SK-N-SH (cell line): ENCODE data around the gene HYPK. TPM values are rescaled to one million over a fixed set of nuclear protein-coding genes. Genes with fewer than 3 reads are reported as not detected.

Experiments used
- CTCF ChIA-PET: fragments of 300-600, 350-600 bp; formaldehyde crosslinking; extraction: SDS; loops from one replicate; lab custom pipeline; 2021; lab: Yijun Ruan, JAX
- POLR2A ChIA-PET: fragments of 350-600 bp; sonication (Branson Sonifier 250); formaldehyde crosslinking; extraction: SDS; loops from one replicate; lab custom pipeline; 2020; ENCODE audit warnings: antibody characterized with exemption, inconsistent platforms; lab: Yijun Ruan, JAX
- DNase-seq: peaks from one replicate; pipeline ENCODE4 v3.0.0; 2012
- H2AFZ ChIP-seq: fragments of 200-600 bp; sonication (generic); 2 replicates; pipeline ENCODE4 v1.8.1; 2016; ENCODE audit warnings: antibody characterized with exemption, mild to moderate bottlenecking, low read depth
- H3F3A ChIP-seq: fragments of 200-600 bp; sonication (generic); replicated peaks from 2 replicates; pipeline ENCODE3; 2016; ENCODE audit warnings: antibody characterized with exemption, mild to moderate bottlenecking; ENCODE audit not compliant: insufficient read depth
- H3K27ac ChIP-seq, 2 experiments: fragments of 200-500 bp in 1 of 2; fragments of 200-600 bp in 1 of 2; sonication (Bioruptor generic) in 1 of 2; sonication (generic), shearing (Covaris generic) in 1 of 2; 2 replicates each; pipeline versions ENCODE4 v1.5.1 to v1.6.1; 2014 to 2016; ENCODE audit warnings: low read depth in 2 of 2, inconsistent platforms in 1 of 2, low read length in 1 of 2, mild to moderate bottlenecking in 1 of 2, mixed read lengths in 1 of 2
- H3K27me3 ChIP-seq: fragments of 200-600 bp; sonication (generic), shearing (Covaris generic); 2 replicates; pipeline ENCODE4 v1.6.1; 2016; ENCODE audit warnings: mixed run types; ENCODE audit not compliant: insufficient read depth
- H3K36me3 ChIP-seq, 2 experiments: fragments of 200-500 bp in 1 of 2; fragments of 200-600 bp in 1 of 2; sonication (Bioruptor generic) in 1 of 2; sonication (generic) in 1 of 2; replicated peaks in 1 of 2; 2 replicates each; pipeline versions ENCODE3 to v1.5.1; 2014 to 2016; ENCODE audit warnings: low read length in 1 of 2, mild to moderate bottlenecking in 1 of 2; ENCODE audit not compliant: insufficient read depth in 2 of 2, control insufficient read depth in 1 of 2
- H3K4me1 ChIP-seq, 2 experiments: fragments of 200-500 bp in 1 of 2; fragments of 200-600 bp in 1 of 2; sonication (Bioruptor generic) in 1 of 2; sonication (generic), shearing (Covaris generic) in 1 of 2; 2 replicates each; pipeline versions ENCODE4 v1.5.1 to v1.6.1; 2014 to 2016; ENCODE audit warnings: low read depth in 1 of 2, low read length in 1 of 2, mixed run types in 1 of 2; ENCODE audit not compliant: insufficient read depth in 2 of 2, control insufficient read depth in 1 of 2
- H3K4me2 ChIP-seq: fragments of 200-600 bp; sonication (generic), shearing (Covaris generic); 2 replicates; pipeline ENCODE4 v1.6.1; 2017; ENCODE audit warnings: mixed run types
- H3K4me3 ChIP-seq, 2 experiments: fragments of 200-500 bp in 1 of 2; fragments of 200-600 bp in 1 of 2; sonication (Bioruptor generic) in 1 of 2; sonication (generic), shearing (Covaris generic) in 1 of 2; 2 replicates each; pipeline versions ENCODE4 v1.5.1 to v1.8.1; 2014 to 2016; ENCODE audit warnings: low read depth in 2 of 2, inconsistent platforms in 1 of 2, low read length in 1 of 2, mild to moderate bottlenecking in 1 of 2, mixed read lengths in 1 of 2, moderate library complexity in 1 of 2
- H3K79me2 ChIP-seq: fragments of 200-600 bp; sonication (generic); 2 replicates; pipeline ENCODE4 v1.8.1; 2017; ENCODE audit warnings: mild to moderate bottlenecking; ENCODE audit not compliant: insufficient read depth
- H3K9ac ChIP-seq: fragments of 200-600 bp; sonication (generic); 2 replicates; pipeline ENCODE4 v1.6.1; 2017; ENCODE audit warnings: mixed run types
- H3K9me2 ChIP-seq: fragments of 200-600 bp; sonication (generic); 2 replicates; pipeline ENCODE4 v1.6.1; 2017; ENCODE audit warnings: mixed run types
- H3K9me3 ChIP-seq: fragments of 200-600 bp; sonication (generic); 2 replicates; pipeline ENCODE4 v1.6.1; 2017; ENCODE audit warnings: mixed run types, mild to moderate bottlenecking, moderate library complexity
- H4K20me1 ChIP-seq: fragments of 200-600 bp; sonication (generic); 2 replicates; pipeline ENCODE4 v1.6.1; 2017; ENCODE audit warnings: mild to moderate bottlenecking, mixed run types; ENCODE audit not compliant: insufficient read depth
- CHD2 ChIP-seq: fragments of 150-350 bp; IDR thresholded peaks from 2 replicates; pipeline ENCODE4 v1.6.1; 2018; ENCODE audit warnings: low read length; ENCODE audit not compliant: partially characterized antibody
- ELF1 ChIP-seq: IDR thresholded peaks from 2 replicates; pipeline ENCODE4 v1.4.0; 2012
- EP300 ChIP-seq, 2 experiments: IDR thresholded peaks; 2 replicates each; pipeline versions ENCODE4 v1.4.0 to v1.6.1; 2012; ENCODE audit warnings: borderline replicate concordance in 1 of 2, low read depth in 1 of 2, low read length in 1 of 2
- EZH2phosphoT487 ChIP-seq: fragments of 200-600 bp; sonication (generic); IDR thresholded peaks from 2 replicates; pipeline ENCODE4 v1.6.1; 2017; ENCODE audit warnings: low read depth, mixed run types, mild to moderate bottlenecking, antibody characterized with exemption, moderate library complexity, borderline replicate concordance
- FOXM1 ChIP-seq: IDR thresholded peaks from 2 replicates; pipeline ENCODE4 v1.4.0; 2012; ENCODE audit warnings: low read depth, mild to moderate bottlenecking
- GABPA ChIP-seq: IDR thresholded peaks from 2 replicates; pipeline ENCODE4 v1.4.0; 2012; ENCODE audit warnings: low read depth, mild to moderate bottlenecking
- JUND ChIP-seq: IDR thresholded peaks from 2 replicates; pipeline ENCODE4 v1.4.0; 2012
- MXI1 ChIP-seq: IDR thresholded peaks from 2 replicates; pipeline ENCODE4 v1.6.1; 2012; ENCODE audit warnings: mild to moderate bottlenecking, low read depth, low read length, improper control_type of control experiment
- NFIC ChIP-seq: IDR thresholded peaks from 2 replicates; pipeline ENCODE4 v1.4.0; 2012; ENCODE audit warnings: borderline replicate concordance
- POLR2AphosphoS5 ChIP-seq: IDR thresholded peaks from 2 replicates; pipeline ENCODE4 v1.6.1; 2012; ENCODE audit warnings: low read depth, low read length
- RAD21 ChIP-seq: IDR thresholded peaks from 2 replicates; pipeline ENCODE4 v1.6.1; 2012; ENCODE audit warnings: mild to moderate bottlenecking, low read length
- RCOR1 ChIP-seq: fragments of 150-350 bp; IDR thresholded peaks from 2 replicates; pipeline ENCODE4 v1.6.1; 2017; ENCODE audit warnings: antibody characterized with exemption, low read length
- RFX5 ChIP-seq: IDR thresholded peaks from 2 replicates; pipeline ENCODE4 v1.6.1; 2012; ENCODE audit warnings: mild to moderate bottlenecking, improper control_type of control experiment, low read length
- RXRA ChIP-seq: IDR thresholded peaks from 2 replicates; pipeline ENCODE4 v1.4.0; 2012; ENCODE audit warnings: low read depth, mild to moderate bottlenecking, borderline replicate concordance
- SIN3A ChIP-seq: IDR thresholded peaks from 2 replicates; pipeline ENCODE4 v1.6.1; 2012; ENCODE audit warnings: low read depth, mild to moderate bottlenecking, low read length, moderate library complexity, borderline replicate concordance
- SMC3 ChIP-seq: IDR thresholded peaks from 2 replicates; pipeline ENCODE4 v1.6.1; 2012; ENCODE audit warnings: low read depth, low read length, improper control_type of control experiment
- TAF1 ChIP-seq: IDR thresholded peaks from 2 replicates; pipeline ENCODE4 v1.6.1; 2012; ENCODE audit warnings: low read depth, mild to moderate bottlenecking, low read length, moderate library complexity, borderline replicate concordance
- TCF12 ChIP-seq: IDR thresholded peaks from 2 replicates; pipeline ENCODE4 v1.4.0; 2012
- TEAD4 ChIP-seq: IDR thresholded peaks from 2 replicates; pipeline ENCODE4 v1.4.0; 2012; ENCODE audit warnings: mild to moderate bottlenecking, borderline replicate concordance; ENCODE audit not compliant: insufficient read depth
- YY1 ChIP-seq: IDR thresholded peaks from 2 replicates; pipeline ENCODE4 v1.4.0; 2012; ENCODE audit warnings: low read depth, mild to moderate bottlenecking
- WGBS: methylation state at CpG from one replicate; pipeline ENCODE4 v1.1.6; 2017; ENCODE audit warnings: low lambda C conversion rate; 5-methylcytosine and 5-hydroxymethylcytosine counted together
- polyA plus RNA-seq, 3 experiments: library from polyadenylated mRNA; depleted of rRNA; stranded (reverse); fragments of >200 nt; gene quantifications; 2 replicates each; pipeline ENCODE4 v1.2.3, GENCODE V29; 2012
- TF ChIP-seq, protein P1 (sequence below): fragments of 150-350 bp; IDR thresholded peaks from 2 replicates; pipeline ENCODE4 v1.6.1; 2017; ENCODE audit warnings: antibody characterized with exemption, low read length, low read depth, borderline replicate concordance
- TF ChIP-seq, protein P2 (sequence below): fragments of 200-600 bp; sonication (generic); IDR thresholded peaks from 2 replicates; pipeline ENCODE4 v1.6.1; 2017; ENCODE audit warnings: antibody characterized with exemption, mild to moderate bottlenecking, moderate library complexity
- TF ChIP-seq, protein P3 (sequence below): IDR thresholded peaks from 2 replicates; pipeline ENCODE4; 2012
- TF ChIP-seq, protein P4 (sequence below): IDR thresholded peaks from 2 replicates; pipeline ENCODE4 v1.4.0; 2012; ENCODE audit warnings: low read depth, borderline replicate concordance
- TF ChIP-seq, protein P5 (sequence below): IDR thresholded peaks from 2 replicates; pipeline ENCODE4 v1.4.0; 2012; ENCODE audit warnings: low read depth
- TF ChIP-seq, protein P6 (sequence below): IDR thresholded peaks from 2 replicates; pipeline ENCODE4 v1.4.0; 2012; ENCODE audit warnings: low read depth, borderline replicate concordance

The HYPK gene, protein sequence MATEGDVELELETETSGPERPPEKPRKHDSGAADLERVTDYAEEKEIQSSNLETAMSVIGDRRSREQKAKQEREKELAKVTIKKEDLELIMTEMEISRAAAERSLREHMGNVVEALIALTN
- 8.9 and 11.5 TPM in 2 replicates for polyA plus RNA-seq (2012; rRNA removed)
- 13.5 and 25.3 TPM in 2 replicates for polyA plus RNA-seq (2012; cell fraction: cytosol; rRNA removed)
- polyA plus RNA-seq (2012; cell fraction: nucleus; rRNA removed), result 18.5 and 26.1 TPM in 2 replicates

DNA sequence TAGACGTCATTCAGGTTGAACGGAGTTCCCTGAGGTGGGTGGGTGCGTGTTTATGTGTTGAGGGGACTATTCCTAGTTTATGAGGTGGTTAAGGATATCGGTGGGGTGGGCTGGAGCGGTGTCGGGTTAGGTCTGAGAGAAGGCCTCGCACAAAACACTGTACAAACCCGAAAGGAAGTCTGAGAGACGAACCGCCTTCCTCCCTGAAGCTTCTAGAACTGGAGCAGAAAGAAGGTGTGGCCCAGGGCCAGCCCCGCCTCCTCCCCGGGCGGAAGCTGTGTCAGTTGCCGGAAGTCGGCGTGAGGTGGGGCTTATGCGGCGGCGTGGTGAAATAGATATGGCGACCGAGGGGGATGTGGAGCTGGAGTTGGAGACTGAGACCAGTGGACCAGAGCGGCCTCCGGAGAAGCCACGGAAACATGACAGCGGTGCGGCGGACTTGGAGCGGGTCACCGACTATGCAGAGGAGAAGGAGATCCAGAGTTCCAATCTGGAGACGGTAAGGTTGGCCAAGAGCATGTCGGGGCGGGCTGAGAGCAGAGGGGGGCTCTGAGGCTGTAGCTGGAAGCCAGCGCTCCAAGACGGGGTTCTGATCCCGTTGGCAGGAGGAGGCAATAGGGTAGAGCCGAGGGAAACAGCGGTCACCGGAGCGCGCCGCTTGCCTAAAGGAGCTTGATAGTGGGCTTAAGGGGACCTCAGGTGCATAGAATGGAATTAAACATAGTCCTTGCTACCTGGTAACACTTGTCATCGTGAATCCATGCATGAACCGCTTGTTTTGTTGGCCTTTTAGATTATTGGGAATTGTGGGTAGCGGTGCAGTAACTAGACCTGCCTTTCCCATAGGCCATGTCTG, at the start of gene HYPK:
HYPK (plus strand) TSS at position 314 of the 856 bp plus-strand sequence; CDS start at position 338, 24 bp downstream.
- H2AFZ ChIP-seq, result peak within 1 kb of the TSS; percentile 83

More for the DNA sequence above, at the start of gene HYPK:
- Histone ChIP-seq H3K4me2 (peak within 1 kb of the TSS; percentile 96), H3F3A (peaks cover 44% of the 10 kb centered on the region), H3K4me1 (peaks cover 0 to 13% of the 10 kb centered on the region in 2 experiments), H3K36me3 (peaks cover 44 to 50% of the 10 kb centered on the region in 2 experiments), H4K20me1 (peaks cover 10% of the 10 kb centered on the region; the same call in 1 of the 2 replicates), H3K9me2 (no peaks in the 10 kb centered on the region), H3K79me2 (peaks cover 32% of the 10 kb centered on the region), H3K27ac (peak within 1 kb of the TSS; percentile 71 to 92), H3K9me3 (no peaks in the 10 kb centered on the region), H3K9ac (peak within 1 kb of the TSS; percentile 84), H3K4me3 (peak within 1 kb of the TSS; percentile 90 to 94), H3K27me3 (no peaks in the 10 kb centered on the region)
- peak; percentile 94 for TF ChIP-seq MXI1
- TF ChIP-seq FOXM1, result no peak
- no peak for TF ChIP-seq TCF12
- no peak for TF ChIP-seq NFIC
- TF ChIP-seq SIN3A, result peak; percentile 81
- TF ChIP-seq RCOR1, result no peak
- TF ChIP-seq POLR2AphosphoS5, result peak; percentile 95
- no peak for TF ChIP-seq RAD21
- no peak for TF ChIP-seq EZH2phosphoT487
- TF ChIP-seq, protein P1, sequence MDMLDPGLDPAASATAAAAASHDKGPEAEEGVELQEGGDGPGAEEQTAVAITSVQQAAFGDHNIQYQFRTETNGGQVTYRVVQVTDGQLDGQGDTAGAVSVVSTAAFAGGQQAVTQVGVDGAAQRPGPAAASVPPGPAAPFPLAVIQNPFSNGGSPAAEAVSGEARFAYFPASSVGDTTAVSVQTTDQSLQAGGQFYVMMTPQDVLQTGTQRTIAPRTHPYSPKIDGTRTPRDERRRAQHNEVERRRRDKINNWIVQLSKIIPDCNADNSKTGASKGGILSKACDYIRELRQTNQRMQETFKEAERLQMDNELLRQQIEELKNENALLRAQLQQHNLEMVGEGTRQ, result no peak
- peak; percentile 89 for TF ChIP-seq YY1
- TF ChIP-seq, protein P2, sequence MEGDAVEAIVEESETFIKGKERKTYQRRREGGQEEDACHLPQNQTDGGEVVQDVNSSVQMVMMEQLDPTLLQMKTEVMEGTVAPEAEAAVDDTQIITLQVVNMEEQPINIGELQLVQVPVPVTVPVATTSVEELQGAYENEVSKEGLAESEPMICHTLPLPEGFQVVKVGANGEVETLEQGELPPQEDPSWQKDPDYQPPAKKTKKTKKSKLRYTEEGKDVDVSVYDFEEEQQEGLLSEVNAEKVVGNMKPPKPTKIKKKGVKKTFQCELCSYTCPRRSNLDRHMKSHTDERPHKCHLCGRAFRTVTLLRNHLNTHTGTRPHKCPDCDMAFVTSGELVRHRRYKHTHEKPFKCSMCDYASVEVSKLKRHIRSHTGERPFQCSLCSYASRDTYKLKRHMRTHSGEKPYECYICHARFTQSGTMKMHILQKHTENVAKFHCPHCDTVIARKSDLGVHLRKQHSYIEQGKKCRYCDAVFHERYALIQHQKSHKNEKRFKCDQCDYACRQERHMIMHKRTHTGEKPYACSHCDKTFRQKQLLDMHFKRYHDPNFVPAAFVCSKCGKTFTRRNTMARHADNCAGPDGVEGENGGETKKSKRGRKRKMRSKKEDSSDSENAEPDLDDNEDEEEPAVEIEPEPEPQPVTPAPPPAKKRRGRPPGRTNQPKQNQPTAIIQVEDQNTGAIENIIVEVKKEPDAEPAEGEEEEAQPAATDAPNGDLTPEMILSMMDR, result no peak
- TF ChIP-seq, protein P3, sequence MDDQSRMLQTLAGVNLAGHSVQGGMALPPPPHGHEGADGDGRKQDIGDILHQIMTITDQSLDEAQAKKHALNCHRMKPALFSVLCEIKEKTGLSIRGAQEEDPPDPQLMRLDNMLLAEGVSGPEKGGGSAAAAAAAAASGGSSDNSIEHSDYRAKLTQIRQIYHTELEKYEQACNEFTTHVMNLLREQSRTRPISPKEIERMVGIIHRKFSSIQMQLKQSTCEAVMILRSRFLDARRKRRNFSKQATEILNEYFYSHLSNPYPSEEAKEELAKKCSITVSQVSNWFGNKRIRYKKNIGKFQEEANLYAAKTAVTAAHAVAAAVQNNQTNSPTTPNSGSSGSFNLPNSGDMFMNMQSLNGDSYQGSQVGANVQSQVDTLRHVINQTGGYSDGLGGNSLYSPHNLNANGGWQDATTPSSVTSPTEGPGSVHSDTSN, result peak; percentile 14; the same call in 1 of the 2 replicates
- TF ChIP-seq GABPA, result peak; percentile 87
- no peak for TF ChIP-seq CHD2
- TF ChIP-seq JUND, result no peak; the same call in 1 of the 2 replicates
- no peak for TF ChIP-seq RFX5
- no peak for TF ChIP-seq RXRA
- TF ChIP-seq, protein P4, sequence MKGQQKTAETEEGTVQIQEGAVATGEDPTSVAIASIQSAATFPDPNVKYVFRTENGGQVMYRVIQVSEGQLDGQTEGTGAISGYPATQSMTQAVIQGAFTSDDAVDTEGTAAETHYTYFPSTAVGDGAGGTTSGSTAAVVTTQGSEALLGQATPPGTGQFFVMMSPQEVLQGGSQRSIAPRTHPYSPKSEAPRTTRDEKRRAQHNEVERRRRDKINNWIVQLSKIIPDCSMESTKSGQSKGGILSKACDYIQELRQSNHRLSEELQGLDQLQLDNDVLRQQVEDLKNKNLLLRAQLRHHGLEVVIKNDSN, result no peak
- TF ChIP-seq TAF1, result peak; percentile 85; the same call in 1 of the 2 replicates
- no peak for TF ChIP-seq TEAD4
- peak in 1 of 2 experiments; percentile 42; a peak in 1 of 4 replicates for TF ChIP-seq EP300 (IDR thresholded peaks at IDR 0.05; ENCODE audit: borderline replicate concordance in 1 of 2, low read depth in 1 of 2, low read length in 1 of 2)
- TF ChIP-seq, protein P5, sequence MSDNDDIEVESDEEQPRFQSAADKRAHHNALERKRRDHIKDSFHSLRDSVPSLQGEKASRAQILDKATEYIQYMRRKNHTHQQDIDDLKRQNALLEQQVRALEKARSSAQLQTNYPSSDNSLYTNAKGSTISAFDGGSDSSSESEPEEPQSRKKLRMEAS, result peak; percentile 93
- TF ChIP-seq, protein P6, sequence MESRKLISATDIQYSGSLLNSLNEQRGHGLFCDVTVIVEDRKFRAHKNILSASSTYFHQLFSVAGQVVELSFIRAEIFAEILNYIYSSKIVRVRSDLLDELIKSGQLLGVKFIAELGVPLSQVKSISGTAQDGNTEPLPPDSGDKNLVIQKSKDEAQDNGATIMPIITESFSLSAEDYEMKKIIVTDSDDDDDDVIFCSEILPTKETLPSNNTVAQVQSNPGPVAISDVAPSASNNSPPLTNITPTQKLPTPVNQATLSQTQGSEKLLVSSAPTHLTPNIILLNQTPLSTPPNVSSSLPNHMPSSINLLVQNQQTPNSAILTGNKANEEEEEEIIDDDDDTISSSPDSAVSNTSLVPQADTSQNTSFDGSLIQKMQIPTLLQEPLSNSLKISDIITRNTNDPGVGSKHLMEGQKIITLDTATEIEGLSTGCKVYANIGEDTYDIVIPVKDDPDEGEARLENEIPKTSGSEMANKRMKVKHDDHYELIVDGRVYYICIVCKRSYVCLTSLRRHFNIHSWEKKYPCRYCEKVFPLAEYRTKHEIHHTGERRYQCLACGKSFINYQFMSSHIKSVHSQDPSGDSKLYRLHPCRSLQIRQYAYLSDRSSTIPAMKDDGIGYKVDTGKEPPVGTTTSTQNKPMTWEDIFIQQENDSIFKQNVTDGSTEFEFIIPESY, result no peak
- TF ChIP-seq SMC3, result no peak
- peak; percentile 86 for TF ChIP-seq ELF1
- 13% methylated on average over 44 of the region's 44 CpGs for WGBS
- POLR2A ChIA-PET, result interaction anchor here (0.5 to 2.2 kb wide), 6 partner anchors 9 to 54 kb away, joined by 3 to 14 read pairs (median 4); partner anchors contain the start of genes MFAP1 and PDIA3
- peak; percentile 91 for DNase-seq
- CTCF ChIA-PET, result interaction anchor here (0.6 to 1.1 kb wide), 2 partner anchors 9 to 31 kb away, joined by 3 to 4 read pairs; no protein-coding TSS in a partner anchor
